Smooth muscle cell (in vitro differentiated cells): Measurements from ENCODE around the gene THYN1. TPM values are rescaled to one million over a fixed set of nuclear protein-coding genes. Genes with fewer than 3 reads are reported as not detected.

Source experiments
- DNase-seq: peaks from one replicate; lab custom pipeline; 2025; ENCODE audit not compliant: unreplicated experiment; lab: John Stamatoyannopoulos, UW
- H2AFZ ChIP-seq: fragments of 200-600 bp; sonication (generic); 2 replicates; pipeline ENCODE4 v1.6.0; 2016; ENCODE audit warnings: antibody characterized with exemption, low read depth, mild to moderate bottlenecking
- H3F3A ChIP-seq: fragments of 200-600 bp; sonication (generic); 2 replicates; pipeline ENCODE4 v1.6.0; 2017; ENCODE audit warnings: antibody characterized with exemption, low read depth
- H3K27ac ChIP-seq: fragments of 200-600 bp; sonication (generic); 2 replicates; pipeline ENCODE4 v1.5.1; 2016; ENCODE audit warnings: low read depth, mild to moderate bottlenecking
- H3K27me3 ChIP-seq: fragments of 200-600 bp; sonication (generic); 2 replicates; pipeline ENCODE4 v1.6.1; 2016; ENCODE audit warnings: low read depth, mild to moderate bottlenecking
- H3K36me3 ChIP-seq: fragments of 200-600 bp; sonication (generic); 2 replicates; pipeline ENCODE4 v1.5.1; 2016; ENCODE audit warnings: low read depth
- H3K4me1 ChIP-seq: fragments of 200-600 bp; sonication (generic); 2 replicates; pipeline ENCODE4 v1.5.1; 2016; ENCODE audit warnings: low read depth
- H3K4me2 ChIP-seq: fragments of 200-600 bp; sonication (generic); 2 replicates; pipeline ENCODE4 v1.6.0; 2016; ENCODE audit warnings: mild to moderate bottlenecking
- H3K4me3 ChIP-seq: fragments of 200-600 bp; sonication (generic); 2 replicates; pipeline ENCODE4 v1.5.1; 2016; ENCODE audit warnings: mild to moderate bottlenecking
- H3K79me2 ChIP-seq: fragments of 200-600 bp; sonication (generic); 2 replicates; pipeline ENCODE4 v1.6.0; 2016; ENCODE audit warnings: low read depth, mild to moderate bottlenecking
- H3K9ac ChIP-seq: fragments of 200-600 bp; sonication (generic); 2 replicates; pipeline ENCODE4 v1.6.0; 2016; ENCODE audit warnings: low read depth
- H3K9me3 ChIP-seq: fragments of 200-600 bp; sonication (generic); replicated peaks from 2 replicates; pipeline ENCODE4 v1.5.1; 2016; ENCODE audit warnings: low read depth
- H4K20me1 ChIP-seq: fragments of 200-600 bp; sonication (generic); 2 replicates; pipeline ENCODE4 v1.6.0; 2016; ENCODE audit warnings: low read depth
- WGBS: methylation state at CpG from one replicate; pipeline ENCODE4 v1.1.7; 2016; ENCODE audit warnings: low lambda C conversion rate; 5-methylcytosine and 5-hydroxymethylcytosine counted together
- polyA plus RNA-seq: library from polyadenylated mRNA; unstranded; fragments of >200 nt; fragmentation: Nextera tagmentation; extraction: Ambion mirVana; gene quantifications from 2 replicates; pipeline ENCODE4 v1.2.1, GENCODE V29; 2016
- total RNA-seq: library from RNA; depleted of rRNA; stranded (reverse); fragments of >200 nt; gene quantifications from 2 replicates; pipeline ENCODE4 v1.2.3, GENCODE V29; 2014
- TF ChIP-seq, protein P1 (sequence below): fragments of 200-600 bp; sonication (generic); IDR thresholded peaks from 2 replicates; pipeline ENCODE4 v1.5.1; 2017; ENCODE audit warnings: borderline replicate concordance, mild to moderate bottlenecking, antibody characterized with exemption; ENCODE audit not compliant: insufficient read depth, poor library complexity, severe bottlenecking

The THYN1 gene
- total and polyA plus RNA-seq, 2 experiments from 2014 or later, result 41.3 to 49.7 TPM

DNA sequence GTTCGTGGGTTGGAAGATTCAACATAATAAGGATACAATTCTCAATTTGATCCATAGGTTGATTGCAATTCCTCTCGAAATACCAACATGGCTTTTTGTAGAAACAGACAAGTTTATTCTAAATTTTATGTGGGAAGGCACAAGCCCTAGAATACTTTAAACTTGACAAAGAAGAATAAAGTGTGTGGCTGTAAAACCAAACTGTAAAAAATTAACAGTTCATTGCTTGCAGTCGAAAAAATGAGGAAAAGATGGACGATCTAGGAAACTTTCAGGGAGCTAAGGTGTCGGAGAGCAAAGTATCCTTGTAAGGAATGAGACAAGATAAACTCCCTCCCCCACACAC is 22.0 kb upstream of the THYN1 start:
- Histone ChIP-seq H3K36me3 (no peaks in the 10 kb centered on the region), H3K27ac (no peak overlapping the region), H3K9ac (no peak overlapping the region), H3K27me3 (peaks cover 85% of the 10 kb centered on the region), H3K4me1 (peaks cover 17% of the 10 kb centered on the region), H3F3A (no peaks in the 10 kb centered on the region), H4K20me1 (no peaks in the 10 kb centered on the region), H2AFZ (peak overlapping the region; percentile 86), H3K79me2 (no peaks in the 10 kb centered on the region), H3K4me3 (peak overlapping the region; percentile 47), H3K4me2 (peak overlapping the region; percentile 88), H3K9me3 (no peaks in the 10 kb centered on the region)
- no peak for DNase-seq
- WGBS, result 7% methylated on average over 5 of the region's 5 CpGs
- TF ChIP-seq, protein P1, sequence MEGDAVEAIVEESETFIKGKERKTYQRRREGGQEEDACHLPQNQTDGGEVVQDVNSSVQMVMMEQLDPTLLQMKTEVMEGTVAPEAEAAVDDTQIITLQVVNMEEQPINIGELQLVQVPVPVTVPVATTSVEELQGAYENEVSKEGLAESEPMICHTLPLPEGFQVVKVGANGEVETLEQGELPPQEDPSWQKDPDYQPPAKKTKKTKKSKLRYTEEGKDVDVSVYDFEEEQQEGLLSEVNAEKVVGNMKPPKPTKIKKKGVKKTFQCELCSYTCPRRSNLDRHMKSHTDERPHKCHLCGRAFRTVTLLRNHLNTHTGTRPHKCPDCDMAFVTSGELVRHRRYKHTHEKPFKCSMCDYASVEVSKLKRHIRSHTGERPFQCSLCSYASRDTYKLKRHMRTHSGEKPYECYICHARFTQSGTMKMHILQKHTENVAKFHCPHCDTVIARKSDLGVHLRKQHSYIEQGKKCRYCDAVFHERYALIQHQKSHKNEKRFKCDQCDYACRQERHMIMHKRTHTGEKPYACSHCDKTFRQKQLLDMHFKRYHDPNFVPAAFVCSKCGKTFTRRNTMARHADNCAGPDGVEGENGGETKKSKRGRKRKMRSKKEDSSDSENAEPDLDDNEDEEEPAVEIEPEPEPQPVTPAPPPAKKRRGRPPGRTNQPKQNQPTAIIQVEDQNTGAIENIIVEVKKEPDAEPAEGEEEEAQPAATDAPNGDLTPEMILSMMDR, result no peak

DNA sequence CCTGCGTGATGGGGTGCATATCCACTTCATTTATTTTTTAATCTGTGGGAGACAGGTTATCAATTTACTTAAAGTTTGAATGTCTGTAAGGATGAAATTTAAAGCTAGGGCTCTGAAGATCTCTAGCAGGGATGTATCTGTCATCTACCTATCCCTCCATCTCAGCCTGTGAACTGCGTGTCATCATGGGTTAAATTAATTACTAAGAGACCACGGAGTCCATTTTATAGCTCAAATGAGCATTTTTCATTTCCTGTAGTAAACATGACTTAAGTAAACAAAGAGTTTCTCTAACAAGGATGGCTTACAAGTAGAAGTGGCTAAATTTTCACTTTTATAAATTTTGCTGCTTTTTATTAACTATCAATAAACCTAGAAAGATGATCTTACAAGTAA is 20.2 kb upstream of the THYN1 start:
- no peak overlapping the region for H3K9ac ChIP-seq

DNA sequence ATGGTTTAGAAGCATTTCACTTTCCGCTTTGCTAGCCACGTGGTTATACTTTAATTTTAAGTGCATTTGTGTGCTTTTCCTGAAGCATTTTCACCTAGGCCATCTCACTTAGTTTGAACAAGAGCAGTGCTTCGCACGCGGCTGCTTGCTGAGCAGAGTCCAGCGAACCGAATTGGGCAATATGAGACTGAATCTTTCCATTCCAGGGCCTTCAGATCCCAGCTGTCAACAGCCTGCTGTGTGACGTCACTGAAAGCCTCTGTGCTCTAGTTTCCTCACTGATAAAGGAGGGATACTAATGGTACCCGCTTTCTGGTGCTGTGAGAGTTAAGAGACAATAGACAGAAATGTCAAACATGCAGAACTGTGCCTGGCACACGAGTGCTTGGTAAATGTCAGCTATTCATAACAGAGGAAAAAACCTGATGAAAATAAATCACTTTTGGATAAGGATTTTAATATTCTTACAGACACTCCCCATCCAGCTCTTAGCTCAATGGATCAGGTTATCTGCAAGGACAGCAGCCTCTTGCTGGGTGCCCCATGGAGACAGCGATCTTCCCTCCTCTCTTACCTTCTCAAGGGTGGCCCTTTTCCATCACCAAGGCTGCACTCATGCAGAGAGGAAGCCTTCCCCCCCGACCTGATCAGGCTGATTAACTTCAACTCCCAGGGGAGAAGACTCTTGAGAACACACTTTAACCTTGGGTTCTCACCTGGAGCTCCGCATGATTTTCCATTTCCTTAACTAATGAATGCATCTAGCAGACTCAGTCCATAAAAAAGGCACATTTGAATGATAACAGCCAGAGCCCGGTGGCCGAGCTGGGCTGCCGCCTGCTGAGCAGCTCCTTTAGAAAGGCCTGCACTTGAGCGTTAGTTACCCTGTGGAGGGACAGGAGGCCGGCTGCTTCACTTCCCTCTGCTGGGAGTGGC is 19.5 kb upstream of the THYN1 start:
- DNase-seq, result no peak
- Histone ChIP-seq H3F3A (no peaks in the 10 kb centered on the region), H3K27ac (no peak overlapping the region), H3K27me3 (peaks cover 67% of the 10 kb centered on the region), H3K79me2 (no peaks in the 10 kb centered on the region), H3K4me2 (no peak overlapping the region), H3K9ac (no peak overlapping the region), H3K9me3 (no peaks in the 10 kb centered on the region), H3K4me3 (no peak overlapping the region), H3K36me3 (no peaks in the 10 kb centered on the region), H3K4me1 (peaks cover 17% of the 10 kb centered on the region), H4K20me1 (no peaks in the 10 kb centered on the region), H2AFZ (no peak overlapping the region)
- TF ChIP-seq, protein P1, result no peak
- 23% methylated on average over 18 of the region's 18 CpGs for WGBS

More for the DNA sequence above, 20.2 kb upstream of the THYN1 start:
- H4K20me1 ChIP-seq, result no peaks in the 10 kb centered on the region
- peaks cover 74% of the 10 kb centered on the region for H3K27me3 ChIP-seq
- TF ChIP-seq, protein P1, result no peak
- no peaks in the 10 kb centered on the region for H3K9me3 ChIP-seq
- DNase-seq, result no peak
- H3F3A ChIP-seq, result no peaks in the 10 kb centered on the region
- WGBS, result 25% methylated on average over 3 of the region's 3 CpGs
- H3K4me3 ChIP-seq, result no peak overlapping the region
- H3K4me1 ChIP-seq, result peaks cover 17% of the 10 kb centered on the region
- no peak overlapping the region for H3K27ac ChIP-seq
- no peak overlapping the region for H2AFZ ChIP-seq
- H3K79me2 ChIP-seq, result no peaks in the 10 kb centered on the region
- no peaks in the 10 kb centered on the region for H3K36me3 ChIP-seq
- no peak overlapping the region for H3K4me2 ChIP-seq
